ENCODE data around the gene COL1A1. TPM values are rescaled to one million over a fixed set of nuclear protein-coding genes. Genes with fewer than 3 reads are reported as not detected.

COL1A1 gene
- polyA plus RNA-seq, 1 experiment = 1,356 TPM

- ChIA-PET POLR2A (interaction anchor here (0.7 to 4.4 kb wide), 3 partner anchors 29 to 72 kb away, joined by 4 to 37 read pairs (median 21); partner anchors contain the start of gene COL1A1), CTCF (no interaction called here)
- no peak for DNase-seq (ENCODE audit: low read depth, low spot score)
- no peak overlapping the region for H3K27ac ChIP-seq (ENCODE audit: low read depth, low read length)
- no peak for TF ChIP-seq CTCF (IDR thresholded peaks at IDR 0.05; ENCODE audit: low read depth, low read length)
- H3K9me3 ChIP-seq (ENCODE audit: control insufficient read depth, insufficient read depth, low read length) = peaks cover 5% of the 10 kb centered on the region; the same call in 1 of the 2 replicates
- no peak overlapping the region for H3K4me3 ChIP-seq (ENCODE audit: low read depth, low read length)
- H3K27me3 ChIP-seq (ENCODE audit: control insufficient read depth, insufficient read depth, low read length) = no peaks in the 10 kb centered on the region
Measured at GRCh38 chr17:50239937-50240336, 38.5 kb upstream of the COL1A1 start.

- peaks cover 9% of the 10 kb centered on the region; the same call in 1 of the 2 replicates for H3K9me3 ChIP-seq (ENCODE audit: control insufficient read depth, insufficient read depth, low read length)
- no peaks in the 10 kb centered on the region for H3K27me3 ChIP-seq (ENCODE audit: control insufficient read depth, insufficient read depth, low read length)
- TF ChIP-seq CTCF (IDR thresholded peaks at IDR 0.05; ENCODE audit: low read depth, low read length) = no peak
- no peak for DNase-seq (ENCODE audit: low read depth, low spot score)
- no peak overlapping the region for H3K27ac ChIP-seq (ENCODE audit: low read depth, low read length)
- POLR2A ChIA-PET = interaction anchor here (0.6 to 4.4 kb wide), 10 partner anchors 17 to 90 kb away, joined by 3 to 37 read pairs (median 6); partner anchors contain the start of gene COL1A1
- H3K4me3 ChIP-seq (ENCODE audit: low read depth, low read length) = no peak overlapping the region
- CTCF ChIA-PET = interaction anchor here (1.2 kb wide), 1 partner anchor 31 kb away, joined by 4 read pairs; no protein-coding TSS in a partner anchor
Measured at GRCh38 chr17:50238601-50239280, 37.3 kb upstream of the COL1A1 start.

GRCh38 chr17:50237901-50238300 is 36.5 kb upstream of the COL1A1 start:
- Histone ChIP-seq H3K9me3 (ENCODE audit: control insufficient read depth, insufficient read depth, low read length) (peaks cover 9% of the 10 kb centered on the region; the same call in 1 of the 2 replicates), H3K27ac (ENCODE audit: low read depth, low read length) (no peak overlapping the region), H3K4me3 (ENCODE audit: low read depth, low read length) (no peak overlapping the region), H3K27me3 (ENCODE audit: control insufficient read depth, insufficient read depth, low read length) (no peaks in the 10 kb centered on the region)
- no peak for DNase-seq (ENCODE audit: low read depth, low spot score)
- TF ChIP-seq CTCF (IDR thresholded peaks at IDR 0.05; ENCODE audit: low read depth, low read length) = no peak
- POLR2A ChIA-PET = interaction anchor here (1.2 to 4.4 kb wide), 8 partner anchors 16 to 47 kb away, joined by 3 to 37 read pairs (median 5); partner anchors contain the start of gene COL1A1
- CTCF ChIA-PET = interaction anchor here (1.2 to 1.5 kb wide), 3 partner anchors 18 to 68 kb away, joined by 4 to 6 read pairs (median 6); no protein-coding TSS in a partner anchor

- ChIA-PET POLR2A (no interaction called here), CTCF (no interaction called here)
- no peak for TF ChIP-seq CTCF (IDR thresholded peaks at IDR 0.05; ENCODE audit: low read depth, low read length)
- peaks cover 4% of the 10 kb centered on the region; the same call in 1 of the 2 replicates for H3K9me3 ChIP-seq (ENCODE audit: control insufficient read depth, insufficient read depth, low read length)
- no peak overlapping the region for H3K27ac ChIP-seq (ENCODE audit: low read depth, low read length)
- H3K4me3 ChIP-seq (ENCODE audit: low read depth, low read length) = no peak overlapping the region
- DNase-seq (ENCODE audit: low read depth, low spot score) = no peak
- H3K27me3 ChIP-seq (ENCODE audit: control insufficient read depth, insufficient read depth, low read length) = no peaks in the 10 kb centered on the region
Measured at GRCh38 chr17:50234581-50234980, 33.1 kb upstream of the COL1A1 start.

GRCh38 chr17:50225701-50226240 is 24.3 kb upstream of the COL1A1 start:
- Histone ChIP-seq H3K27ac (ENCODE audit: low read depth, low read length) (no peak overlapping the region), H3K27me3 (ENCODE audit: control insufficient read depth, insufficient read depth, low read length) (no peaks in the 10 kb centered on the region), H3K9me3 (ENCODE audit: control insufficient read depth, insufficient read depth, low read length) (peaks cover 10% of the 10 kb centered on the region), H3K4me3 (ENCODE audit: low read depth, low read length) (no peak overlapping the region)
- no peak for TF ChIP-seq CTCF (IDR thresholded peaks at IDR 0.05; ENCODE audit: low read depth, low read length)
- CTCF ChIA-PET = no interaction called here
- no peak for DNase-seq (ENCODE audit: low read depth, low spot score)
- POLR2A ChIA-PET = no interaction called here

Data from AG04450 (cell line).